GM18499 (cell line): ENCODE results near the gene PKHD1.
A peak's percentile ranks its signal among the peaks of the same experiment; 100 is the strongest.

ENCODE experiments used
- ATAC-seq: cut with Tn5 transposase; IDR thresholded peaks from one replicate; pipeline ENCODE4 v1.9.1; 2021; ENCODE audit warnings: moderate number of reproducible peaks; ENCODE audit not compliant: insufficient read depth, unreplicated experiment

PKHD1 gene

DNA sequence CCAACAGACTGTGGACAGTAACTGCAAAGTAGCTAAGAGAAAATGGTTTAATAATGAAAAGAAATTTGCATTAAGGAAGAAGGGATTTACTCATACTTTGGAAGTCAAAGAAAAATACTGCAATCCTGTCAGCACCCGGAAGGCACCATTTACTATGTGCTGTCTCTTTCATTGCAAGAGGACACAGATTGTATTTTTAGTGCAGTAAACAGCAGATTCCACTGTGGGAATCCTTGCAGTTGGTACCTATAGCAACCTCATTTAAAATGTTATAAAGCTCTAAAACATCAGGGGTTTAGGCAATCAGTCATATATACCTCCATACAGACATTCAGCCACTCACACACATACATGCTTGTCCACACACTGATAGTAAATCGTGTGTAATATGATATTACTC, 346.8 kb downstream of the PKHD1 start:
- ATAC-seq = no peak

DNA sequence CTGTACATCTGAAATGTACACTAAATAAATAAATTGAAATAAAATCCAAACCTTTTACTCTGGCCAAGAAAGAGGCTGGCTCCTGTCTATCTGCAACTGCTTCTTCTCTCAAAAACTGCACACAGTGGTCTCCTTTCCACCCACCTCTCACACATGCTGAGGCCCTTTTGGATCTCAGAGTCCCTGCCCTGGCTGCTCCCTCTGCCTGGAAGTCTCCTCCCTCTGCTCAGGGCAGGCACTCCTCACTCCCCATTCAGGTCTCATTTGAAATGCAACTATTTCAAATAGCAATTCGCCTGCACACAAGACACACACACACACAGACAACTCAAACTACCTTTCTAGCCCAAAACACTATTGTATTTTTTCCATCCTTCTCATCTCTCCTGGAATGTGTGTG, 348.8 kb downstream of the PKHD1 start:
- no peak for ATAC-seq

DNA sequence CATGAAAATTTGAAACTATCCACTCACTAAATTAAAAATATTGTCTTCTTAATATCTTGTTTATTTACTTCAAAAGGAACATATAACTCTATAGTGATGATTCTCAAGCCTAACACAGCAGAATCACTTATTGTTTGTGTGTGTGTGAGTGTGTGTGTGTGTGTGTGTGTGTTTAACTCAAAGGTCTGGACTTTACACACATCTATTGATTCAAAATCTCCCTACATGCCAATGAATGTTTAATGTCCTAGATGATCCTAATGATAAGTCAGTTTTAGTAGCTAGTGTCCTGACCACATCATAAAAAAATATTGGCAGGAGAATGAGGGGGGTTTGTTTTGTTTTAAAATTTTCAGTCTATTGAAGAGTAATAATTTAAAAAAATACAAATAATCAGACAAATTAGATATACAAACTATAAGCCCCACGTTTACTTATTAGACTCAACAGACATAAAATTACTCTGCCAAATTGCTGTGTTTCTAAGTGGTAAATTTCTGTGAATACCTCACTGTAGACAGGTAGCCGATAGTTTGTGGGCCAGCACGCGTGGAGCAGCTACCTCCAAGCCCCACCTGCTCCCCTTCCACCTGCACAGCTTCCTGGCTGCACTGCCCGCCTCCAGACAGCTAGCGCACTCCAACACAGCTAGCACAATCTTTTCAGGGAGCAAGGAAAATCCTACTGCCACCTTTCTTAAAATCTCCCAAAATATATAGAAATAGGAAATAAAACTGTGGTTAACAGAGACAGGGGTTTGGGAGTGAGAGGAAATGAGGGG, 349.6 kb downstream of the PKHD1 start:
- ATAC-seq = no peak

DNA sequence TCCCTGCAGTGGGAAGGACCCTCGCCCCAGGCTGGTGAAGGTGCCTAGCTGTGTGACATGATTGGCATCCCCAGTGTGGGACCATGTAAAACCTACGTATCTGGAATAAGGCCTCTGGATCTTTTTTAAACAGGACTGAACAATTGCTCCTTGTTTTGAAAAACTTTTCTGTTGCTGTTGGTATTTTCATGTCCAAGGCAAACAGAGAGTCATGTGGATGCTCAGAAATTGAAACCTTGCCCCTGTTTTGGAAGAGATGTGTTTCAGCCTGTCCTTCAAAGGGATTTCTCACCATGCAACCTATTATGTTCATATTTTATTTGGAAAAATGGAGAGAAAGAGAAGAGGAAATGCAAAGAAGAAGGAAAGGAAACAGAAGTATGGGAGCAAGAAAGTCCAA, 362.3 kb downstream of the PKHD1 start:
- ATAC-seq = no peak

DNA sequence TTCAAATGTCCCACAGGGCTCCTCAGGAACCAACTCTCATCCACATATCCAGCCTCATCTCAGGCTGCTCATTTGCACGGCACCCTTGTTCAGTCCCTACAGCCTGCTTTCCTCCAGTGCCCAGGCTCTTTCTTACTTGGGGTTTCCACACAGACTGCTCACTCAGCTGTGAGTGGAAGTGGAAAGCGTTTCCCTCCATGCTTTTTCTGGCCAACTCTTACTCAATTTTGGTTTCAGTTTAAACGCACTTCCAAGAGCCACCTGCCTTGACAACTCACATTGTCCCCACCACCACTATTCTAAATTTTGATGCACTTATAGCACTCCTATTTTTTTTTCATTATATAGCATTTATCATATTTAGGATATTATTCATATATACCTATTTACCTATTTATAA, 367.1 kb downstream of the PKHD1 start:
- no peak for ATAC-seq

DNA sequence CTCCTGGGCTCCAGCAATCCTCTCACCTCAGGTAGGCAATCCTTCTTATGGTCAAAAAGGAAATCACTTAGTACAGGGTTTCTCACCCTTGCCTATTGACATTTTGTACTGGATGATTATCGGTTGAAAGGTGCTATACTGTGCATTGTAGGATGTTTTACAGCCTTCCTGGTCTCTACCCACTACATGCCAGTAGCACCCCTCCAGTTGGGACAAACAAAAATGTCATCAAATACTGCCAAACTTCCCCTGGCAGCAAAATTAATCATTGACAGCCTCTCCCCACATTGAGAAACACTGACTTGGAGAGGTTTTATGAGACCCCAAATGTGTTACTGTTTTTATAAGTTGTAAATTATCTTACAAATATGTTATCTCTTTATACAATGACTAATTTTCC, 368.1 kb downstream of the PKHD1 start:
- no peak for ATAC-seq

DNA sequence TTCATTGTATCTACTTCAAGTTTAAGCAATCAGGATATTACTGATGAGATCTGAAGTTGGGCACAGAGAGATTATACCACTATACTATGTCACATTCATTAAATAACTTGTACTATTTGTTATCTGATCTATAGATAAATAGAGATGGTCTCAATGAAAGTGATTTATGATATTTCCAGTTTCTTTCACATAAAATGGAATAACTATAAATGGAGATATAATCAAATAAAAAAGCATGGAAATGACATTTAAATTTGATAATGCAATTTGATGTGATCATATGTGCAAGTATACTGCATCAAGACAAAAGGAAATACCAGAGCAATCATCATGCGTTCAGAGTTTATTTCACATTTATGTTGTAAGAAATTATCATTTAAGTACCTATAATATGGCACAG, 368.9 kb downstream of the PKHD1 start:
- ATAC-seq = no peak

DNA sequence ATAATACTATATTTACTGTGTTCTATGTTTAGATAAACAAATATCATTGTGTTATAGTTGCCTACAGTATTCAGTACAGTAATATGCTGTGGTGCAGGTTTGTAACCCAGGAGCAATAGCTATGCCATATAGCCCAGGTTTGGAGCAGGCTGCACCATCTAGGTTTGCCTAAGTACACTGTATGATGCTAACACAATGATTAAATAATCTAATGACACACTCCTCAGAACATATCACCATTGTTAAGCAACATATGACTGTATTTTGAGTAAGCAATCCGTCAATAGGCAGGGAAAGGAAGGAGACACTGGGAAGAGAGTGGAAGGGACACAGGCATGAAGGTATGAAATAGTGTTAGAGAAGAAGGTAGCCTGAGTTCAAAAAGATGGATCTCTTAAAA, 369.9 kb downstream of the PKHD1 start:
- ATAC-seq = no peak

DNA sequence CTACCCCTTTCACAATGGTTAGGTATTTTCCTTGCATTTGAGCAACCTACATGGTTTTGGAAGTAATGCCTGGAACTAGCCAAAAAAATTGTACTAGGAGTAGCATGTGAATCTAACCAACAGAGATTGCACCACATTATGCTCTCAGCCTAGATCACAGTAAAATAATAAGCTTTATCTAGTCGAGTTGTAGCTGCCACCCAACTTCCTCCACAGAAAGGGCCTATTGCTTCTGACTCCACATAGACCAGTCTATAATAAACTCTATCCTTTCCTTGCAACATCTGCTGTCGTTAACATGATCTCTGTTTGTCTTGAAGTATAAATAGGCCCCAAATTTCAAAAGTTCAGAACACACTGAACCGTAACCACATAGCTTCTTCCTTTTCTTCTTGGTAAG, 375.5 kb downstream of the PKHD1 start:
- ATAC-seq = no peak

DNA sequence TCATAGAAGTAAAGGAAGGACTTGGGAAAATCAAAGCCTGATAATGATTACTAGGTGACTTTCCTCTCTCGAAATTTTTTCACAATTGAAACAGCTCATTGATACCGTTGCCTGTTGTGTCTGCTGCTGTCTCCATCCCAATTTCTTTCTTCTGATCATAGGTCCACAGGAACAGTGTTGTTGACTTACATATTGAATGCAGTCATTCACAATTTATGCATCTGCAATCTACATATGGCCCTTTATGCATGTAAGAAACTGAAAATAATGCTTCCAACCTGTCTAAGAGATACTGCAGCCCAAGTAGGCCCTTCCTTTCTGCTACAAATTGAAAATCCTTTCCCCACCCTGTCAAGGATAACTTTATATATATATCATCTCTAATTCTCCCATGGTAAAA, 381.3 kb downstream of the PKHD1 start:
- no peak for ATAC-seq

DNA sequence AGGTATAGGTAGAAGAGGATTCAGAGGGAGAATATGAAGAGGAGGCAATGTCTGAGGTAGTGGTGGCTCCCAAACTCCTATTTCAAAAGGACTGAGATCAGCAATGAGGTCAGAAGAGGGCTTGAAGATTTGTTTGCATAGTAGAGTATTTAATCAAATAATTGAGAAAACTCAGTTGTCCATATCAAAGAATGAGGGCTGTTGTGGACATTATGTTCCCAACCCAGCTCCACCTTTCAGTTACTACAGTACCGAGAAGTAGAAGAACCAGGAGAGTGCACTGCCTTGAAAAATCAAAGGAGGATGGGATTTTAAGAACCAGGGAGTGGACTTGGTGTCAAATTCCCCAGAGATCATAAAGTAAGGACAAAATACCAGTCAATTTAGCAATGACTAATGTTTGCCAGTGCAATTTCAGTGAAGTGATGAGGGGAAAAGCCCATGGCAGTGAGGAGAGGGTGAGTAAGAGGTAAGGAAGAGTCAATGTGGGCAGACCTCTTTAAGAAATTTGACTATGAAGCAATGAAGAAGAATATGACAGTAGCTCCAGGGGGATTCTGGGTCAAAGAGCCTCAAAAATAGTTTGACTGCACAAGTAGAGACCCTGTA, 382.4 kb downstream of the PKHD1 start:
- no peak for ATAC-seq

DNA sequence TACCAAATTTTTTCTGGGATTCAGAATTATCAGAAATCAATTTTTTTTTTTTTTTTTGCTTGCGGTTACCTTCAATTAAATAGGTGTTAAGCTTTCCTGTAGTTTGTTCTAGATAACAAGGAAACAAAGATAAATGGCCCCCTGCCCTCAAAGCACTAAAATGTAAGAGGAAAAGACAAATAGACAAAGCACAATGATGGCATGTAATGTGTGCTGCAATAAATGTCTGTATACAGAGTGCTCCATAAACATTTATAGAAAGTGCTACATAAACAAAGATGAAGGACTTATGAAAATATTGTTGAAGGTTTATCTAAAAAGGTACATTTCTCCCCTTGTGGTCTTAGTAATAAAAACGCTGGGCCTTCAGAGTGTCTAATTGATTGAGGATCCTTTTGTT, 384.6 kb downstream of the PKHD1 start:
- no peak for ATAC-seq

DNA sequence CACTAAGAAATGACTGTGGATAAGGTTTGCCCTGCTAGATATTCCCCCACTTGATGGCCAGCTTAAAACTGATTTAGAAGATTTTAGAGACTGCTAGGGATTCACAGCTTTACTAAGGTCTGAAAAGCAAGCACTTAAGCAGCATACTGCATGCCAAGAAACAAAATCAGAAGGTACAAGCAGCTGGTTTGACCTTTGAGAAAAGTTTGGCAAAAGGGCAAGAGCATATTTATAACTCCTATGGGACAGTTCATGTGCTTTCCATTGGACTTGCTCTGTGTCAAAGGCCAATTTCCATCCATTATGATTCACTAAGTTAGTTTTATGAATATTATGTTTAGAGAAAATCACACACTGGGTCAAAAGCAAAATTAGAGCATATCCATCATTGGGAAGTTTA, 402.8 kb downstream of the PKHD1 start:
- ATAC-seq = no peak

DNA sequence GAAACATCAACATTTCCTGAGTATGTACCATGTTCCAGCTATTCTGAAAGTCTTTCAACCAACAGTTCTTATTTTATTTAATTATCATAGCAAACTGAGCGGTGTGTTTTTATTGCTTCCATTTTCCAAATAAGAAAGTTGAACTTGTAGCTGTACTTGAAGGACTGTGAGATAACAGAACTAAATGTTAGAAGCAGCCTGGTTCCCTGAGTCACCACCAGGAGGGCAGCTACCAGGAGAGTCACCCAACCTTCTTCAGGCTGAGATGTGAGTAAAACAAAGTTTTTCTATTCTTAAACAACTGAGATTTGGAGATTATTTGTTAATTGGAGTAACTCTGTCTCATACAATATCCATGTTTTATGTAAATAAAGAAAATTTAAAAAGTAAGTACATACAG, 403.4 kb downstream of the PKHD1 start:
- ATAC-seq = no peak

DNA sequence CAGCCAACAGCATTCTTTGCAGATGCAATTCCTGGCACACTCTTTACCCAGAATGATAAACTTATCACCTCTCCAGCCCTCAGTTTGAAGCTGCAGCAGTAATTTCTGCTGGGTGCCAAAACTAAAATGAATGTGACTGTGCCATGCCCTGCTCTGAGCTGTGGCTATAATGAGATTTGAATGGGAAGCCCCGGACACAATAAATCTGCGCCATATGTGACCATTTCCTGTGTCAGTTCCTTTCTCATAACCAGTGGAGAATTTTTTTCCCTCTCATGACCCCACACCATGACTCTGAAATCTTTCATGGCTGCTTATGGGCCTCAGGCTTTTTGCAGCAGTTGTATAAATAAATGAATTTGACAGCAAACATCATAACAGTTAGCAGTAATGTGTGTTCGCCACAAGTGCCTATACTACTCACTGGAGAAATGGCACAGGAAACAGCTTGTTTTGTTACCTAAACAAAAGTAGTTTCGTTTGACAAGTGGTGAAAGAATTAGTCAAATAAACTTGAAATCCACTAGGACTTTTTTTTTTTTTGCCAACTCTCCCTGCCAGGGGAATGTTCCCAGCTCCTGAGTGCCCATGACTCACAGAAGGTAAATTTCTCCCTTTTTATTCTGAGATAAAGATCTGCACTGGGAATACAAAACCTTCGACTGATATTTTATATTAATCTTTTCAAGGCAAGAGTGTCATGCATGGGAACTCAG, 408.4 kb downstream of the PKHD1 start:
- ATAC-seq = peak; percentile 62

DNA sequence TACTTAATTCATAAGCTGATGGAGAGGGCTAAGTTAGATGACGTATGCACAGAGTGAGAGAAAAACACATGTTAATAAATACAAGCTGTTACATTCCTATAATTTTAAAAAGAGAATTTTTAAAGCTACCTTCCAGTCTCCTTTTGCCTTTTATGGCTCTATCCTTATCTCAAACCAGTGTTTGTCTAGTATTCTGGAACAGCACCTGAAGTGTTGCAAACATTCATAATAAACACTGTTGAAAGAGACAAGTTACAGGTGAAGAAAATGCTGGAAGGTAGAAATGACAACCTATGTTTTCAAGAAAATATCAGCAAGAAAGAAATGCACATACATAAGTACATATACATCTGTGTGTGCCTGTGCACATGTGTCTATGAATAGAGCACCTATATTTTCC, 409.1 kb downstream of the PKHD1 start:
- no peak for ATAC-seq

DNA sequence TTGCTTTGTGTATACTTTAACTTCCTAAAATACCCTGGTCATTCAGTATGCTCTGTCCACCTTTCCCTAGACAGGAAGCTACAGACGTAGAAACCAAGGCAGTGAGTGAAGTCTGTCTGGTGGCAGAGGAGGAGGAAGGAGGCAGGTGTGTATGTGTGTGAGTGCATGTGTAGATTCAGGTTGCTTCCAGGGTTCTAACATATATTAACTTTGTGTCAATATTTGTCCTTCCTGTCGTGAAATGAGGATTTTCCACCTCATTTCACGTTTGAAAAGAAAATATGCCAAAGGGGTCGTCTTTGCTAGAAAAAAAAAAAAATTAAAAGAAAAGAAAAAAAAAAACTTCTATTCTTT, 411.5 kb downstream of the PKHD1 start:
- no peak for ATAC-seq

DNA sequence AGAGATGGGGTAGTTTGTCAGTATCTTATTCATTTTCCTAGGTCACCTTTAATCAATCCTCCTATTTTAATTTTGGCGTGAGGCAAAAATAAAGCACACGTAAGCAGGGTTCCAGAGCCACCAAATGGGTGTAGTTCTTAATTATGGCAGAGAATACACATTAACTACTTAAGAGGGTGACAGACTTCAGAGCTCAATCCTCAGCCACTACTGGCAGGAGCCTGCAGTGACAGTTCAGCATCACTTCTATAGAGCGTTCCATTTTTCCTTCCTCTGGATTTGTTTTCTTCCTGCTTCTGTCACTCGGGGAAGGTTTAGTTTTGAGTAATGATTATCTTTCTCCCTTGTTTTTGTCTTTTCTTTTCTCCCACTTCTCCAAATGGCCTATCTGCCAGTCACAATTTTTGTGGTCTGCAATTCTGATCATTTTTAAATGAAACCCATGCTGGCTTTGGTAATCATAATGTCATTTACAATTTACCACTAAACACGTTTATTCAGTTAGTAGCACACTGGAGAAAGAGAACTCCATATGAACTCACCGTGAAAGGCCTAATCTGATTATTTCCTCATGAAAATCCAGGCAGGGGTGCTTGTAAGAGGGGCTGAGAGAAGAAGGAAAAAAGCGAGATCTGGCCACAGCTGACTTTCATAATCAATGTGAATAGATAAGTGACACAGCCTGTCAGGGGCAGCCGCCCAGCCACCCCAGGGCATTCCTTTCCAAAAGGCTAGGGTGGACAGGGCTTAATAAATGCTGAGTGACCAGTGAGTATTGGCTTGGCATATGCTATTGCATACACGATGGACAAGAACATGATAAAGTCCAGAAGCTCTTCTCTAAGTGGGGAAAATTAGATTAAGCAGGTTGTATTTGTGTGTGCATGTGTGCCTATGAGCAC, 412.1 kb downstream of the PKHD1 start:
- ATAC-seq = no peak

DNA sequence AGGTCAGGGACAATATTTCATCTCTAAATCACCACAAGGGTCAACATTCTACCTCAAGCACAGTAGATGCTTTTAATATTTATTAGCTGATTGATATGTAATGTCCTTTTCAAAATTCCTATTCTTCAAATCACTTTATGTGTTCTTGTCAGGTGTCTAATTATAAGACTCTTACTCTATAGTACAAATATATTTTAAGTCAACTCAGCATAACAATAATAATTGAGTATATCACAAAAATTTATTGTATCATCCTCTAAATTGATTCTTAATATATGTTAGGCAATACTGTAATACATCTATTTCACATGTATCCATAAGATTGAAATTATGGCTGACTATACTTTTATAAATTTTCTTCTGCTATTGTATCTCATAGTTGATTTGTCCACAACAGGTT, 423.9 kb downstream of the PKHD1 start:
- ATAC-seq = no peak

DNA sequence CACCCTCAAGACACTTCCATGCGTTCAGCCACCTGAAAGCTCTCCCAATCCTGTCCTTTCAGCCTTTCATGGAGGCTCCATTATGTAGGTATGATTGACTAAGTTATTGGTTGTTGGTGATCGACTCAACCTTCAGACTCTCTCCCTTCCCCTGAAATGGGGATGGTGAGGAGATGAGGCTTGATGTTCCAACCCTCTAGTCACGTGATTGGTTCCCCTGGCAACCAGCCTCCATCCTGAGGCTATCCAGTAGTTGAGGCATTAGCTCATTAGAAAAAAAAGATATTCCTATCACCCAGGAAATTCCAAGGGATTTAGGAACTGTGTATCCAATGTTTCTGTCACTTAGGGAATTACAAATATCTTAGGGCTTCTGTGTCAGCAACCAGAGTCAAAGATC, 426.6 kb downstream of the PKHD1 start:
- ATAC-seq = no peak

DNA sequence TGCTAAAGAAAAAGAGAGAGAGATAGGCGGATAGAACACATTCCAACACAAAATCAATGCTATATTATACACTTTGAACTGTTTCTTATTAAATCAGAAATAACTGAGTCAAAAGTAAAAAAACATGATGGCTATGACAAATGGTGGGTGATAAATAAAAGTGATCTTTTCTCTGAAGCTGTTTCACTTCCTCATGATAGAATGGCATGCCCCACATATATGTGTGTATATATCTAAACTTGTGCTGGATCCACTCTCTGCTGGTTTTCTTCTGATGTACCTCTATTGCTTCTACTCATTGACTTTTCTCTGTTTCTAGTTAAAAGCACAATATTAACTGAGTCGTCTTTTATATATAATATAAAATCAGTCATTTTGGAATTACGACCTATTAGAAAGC, 429.9 kb downstream of the PKHD1 start:
- no peak for ATAC-seq
